ENCODE measurements around the gene ARID5B. TPM values are rescaled to one million over a fixed set of nuclear protein-coding genes. Genes with fewer than 3 reads are reported as not detected.

ARID5B gene
- total RNA-seq, 4 donors from 2014 or later, result 17.7 to 54.6 (median 34.8) TPM

GRCh38 chr10:62058476-62058875, 157.0 kb downstream of the ARID5B start:
- no peak overlapping the region for H3K4me3 ChIP-seq
- TF ChIP-seq POLR2A (IDR thresholded peaks at IDR 0.05), result no peak
- no peak for TF ChIP-seq POLR2AphosphoS5 (IDR thresholded peaks at IDR 0.05)
- TF ChIP-seq, protein P1, sequence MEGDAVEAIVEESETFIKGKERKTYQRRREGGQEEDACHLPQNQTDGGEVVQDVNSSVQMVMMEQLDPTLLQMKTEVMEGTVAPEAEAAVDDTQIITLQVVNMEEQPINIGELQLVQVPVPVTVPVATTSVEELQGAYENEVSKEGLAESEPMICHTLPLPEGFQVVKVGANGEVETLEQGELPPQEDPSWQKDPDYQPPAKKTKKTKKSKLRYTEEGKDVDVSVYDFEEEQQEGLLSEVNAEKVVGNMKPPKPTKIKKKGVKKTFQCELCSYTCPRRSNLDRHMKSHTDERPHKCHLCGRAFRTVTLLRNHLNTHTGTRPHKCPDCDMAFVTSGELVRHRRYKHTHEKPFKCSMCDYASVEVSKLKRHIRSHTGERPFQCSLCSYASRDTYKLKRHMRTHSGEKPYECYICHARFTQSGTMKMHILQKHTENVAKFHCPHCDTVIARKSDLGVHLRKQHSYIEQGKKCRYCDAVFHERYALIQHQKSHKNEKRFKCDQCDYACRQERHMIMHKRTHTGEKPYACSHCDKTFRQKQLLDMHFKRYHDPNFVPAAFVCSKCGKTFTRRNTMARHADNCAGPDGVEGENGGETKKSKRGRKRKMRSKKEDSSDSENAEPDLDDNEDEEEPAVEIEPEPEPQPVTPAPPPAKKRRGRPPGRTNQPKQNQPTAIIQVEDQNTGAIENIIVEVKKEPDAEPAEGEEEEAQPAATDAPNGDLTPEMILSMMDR (IDR thresholded peaks at IDR 0.05), result no peak
- TF ChIP-seq EP300 (IDR thresholded peaks at IDR 0.05; ENCODE audit: low read depth), result no peak
- peaks cover 0 to 7% (median 2%) of the 10 kb centered on the region in 4 donors for H3K36me3 ChIP-seq
- H3K27me3 ChIP-seq, result no peaks in the 10 kb centered on the region
- WGBS, 2 donors (ENCODE audit: low coverage in 1 of 2), result 64 to 68% methylated on average over 2 of the region's 2 CpGs
- in situ Hi-C loops (cut with MboI; ENCODE audit: low pct_ligation_motif_present in 1 of 4, low pct_unique_long_range_greater_than_20kb in 1 of 4, low sequenced_read_pairs in 3 of 4) (no loop called here), intact Hi-C loops (cut with DNase I; ENCODE audit: low total_unique reads) (no loop called here)
- H3K9me3 ChIP-seq, result no peaks in the 10 kb centered on the region
- peak overlapping the region; percentile 69 to 91 (median 82) for H3K27ac ChIP-seq
- DNase-seq, result no peak
- peaks cover 21 to 88% (median 58%) of the 10 kb centered on the region in 4 donors for H3K4me1 ChIP-seq

DNA sequence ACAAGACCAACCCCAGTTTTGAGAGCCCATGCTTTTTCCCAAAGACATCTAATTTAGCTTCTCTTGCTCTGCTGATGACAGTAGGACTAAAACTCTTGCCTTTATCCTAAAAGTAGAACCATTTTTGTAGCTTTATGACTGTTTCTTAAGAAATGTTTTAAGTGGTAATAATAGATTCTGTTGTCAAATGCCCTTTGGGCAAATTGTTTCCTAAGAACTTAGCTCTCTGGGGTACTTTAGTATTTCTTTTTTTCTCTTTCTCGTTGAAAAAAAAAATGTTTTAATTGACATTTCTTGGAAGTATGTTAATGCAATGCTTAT, 157.4 kb downstream of the ARID5B start:
- 22 to 27% methylated on average over 1 of the region's 1 CpG for WGBS, 2 donors (ENCODE audit: low coverage in 1 of 2)
- intact Hi-C loops (cut with DNase I; ENCODE audit: low total_unique reads), result no loop called here
- Histone ChIP-seq H3K4me3 (no peak overlapping the region), H3K9me3 (no peaks in the 10 kb centered on the region), H3K27me3 (no peaks in the 10 kb centered on the region), H3K36me3 (peaks cover 0 to 7% (median 2%) of the 10 kb centered on the region in 4 donors), H3K27ac (peak overlapping the region; percentile 69 to 91 (median 82)), H3K4me1 (peaks cover 21 to 85% (median 58%) of the 10 kb centered on the region in 4 donors)
- DNase-seq, result no peak
- TF ChIP-seq POLR2A (IDR thresholded peaks at IDR 0.05) (no peak), POLR2AphosphoS5 (IDR thresholded peaks at IDR 0.05) (no peak), EP300 (IDR thresholded peaks at IDR 0.05; ENCODE audit: low read depth) (no peak)
- TF ChIP-seq, protein P1 (IDR thresholded peaks at IDR 0.05), result no peak
- in situ Hi-C loops (cut with MboI; ENCODE audit: low pct_ligation_motif_present in 1 of 4, low pct_unique_long_range_greater_than_20kb in 1 of 4, low sequenced_read_pairs in 3 of 4), result no loop called here

- Histone ChIP-seq H3K27ac (peak overlapping the region; percentile 69 to 91 (median 82)), H3K9me3 (no peaks in the 10 kb centered on the region), H3K36me3 (peaks cover 0 to 7% (median 2%) of the 10 kb centered on the region in 4 donors), H3K27me3 (no peaks in the 10 kb centered on the region), H3K4me3 (no peak overlapping the region), H3K4me1 (peaks cover 20 to 82% (median 57%) of the 10 kb centered on the region in 4 donors)
- WGBS, 2 donors (ENCODE audit: low coverage in 1 of 2), result 17 to 31% methylated on average over 3 to 4 of the region's 4 CpGs
- DNase-seq, result no peak
- in situ Hi-C loops (cut with MboI; ENCODE audit: low pct_ligation_motif_present in 1 of 4, low pct_unique_long_range_greater_than_20kb in 1 of 4, low sequenced_read_pairs in 3 of 4), result no loop called here
- intact Hi-C loops (cut with DNase I; ENCODE audit: low total_unique reads), result no loop called here
- TF ChIP-seq EP300 (IDR thresholded peaks at IDR 0.05; ENCODE audit: low read depth) (no peak), POLR2AphosphoS5 (IDR thresholded peaks at IDR 0.05) (peak in 1 of 3 donors; percentile 42)
Measured at GRCh38 chr10:62059217-62059920, 157.9 kb downstream of the ARID5B start.

DNA sequence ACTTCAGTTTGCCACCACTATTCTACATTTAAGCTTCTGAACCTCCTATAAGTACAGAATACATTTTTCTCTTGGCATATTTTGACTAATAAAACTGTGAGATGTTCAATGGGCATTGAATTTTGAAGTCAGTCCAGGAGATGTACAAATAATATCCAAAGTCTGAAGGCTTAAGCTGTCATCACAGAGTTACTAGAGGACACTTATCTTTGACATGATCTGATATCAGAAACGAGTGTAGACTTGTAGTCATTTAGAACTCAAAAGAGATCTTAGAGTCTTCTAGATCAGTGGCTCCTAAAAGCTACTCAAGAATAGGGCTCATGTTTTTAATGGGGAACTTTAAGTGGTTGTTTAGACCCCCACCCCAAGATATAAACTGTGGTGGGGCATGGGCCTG, 160.5 kb downstream of the ARID5B start:
- no peak overlapping the region for H3K4me3 ChIP-seq
- in situ Hi-C loops (cut with MboI; ENCODE audit: low pct_ligation_motif_present in 1 of 4, low pct_unique_long_range_greater_than_20kb in 1 of 4, low sequenced_read_pairs in 3 of 4) (no loop called here), intact Hi-C loops (cut with DNase I; ENCODE audit: low total_unique reads) (no loop called here)
- peaks cover 0 to 21% (median 2%) of the 10 kb centered on the region in 4 donors for H3K36me3 ChIP-seq
- WGBS, 2 donors (ENCODE audit: low coverage in 1 of 2), result 68 to 82% methylated on average over 1 of the region's 1 CpG
- no peaks in the 10 kb centered on the region for H3K9me3 ChIP-seq
- TF ChIP-seq, protein P1 (IDR thresholded peaks at IDR 0.05), result no peak
- no peak for TF ChIP-seq POLR2AphosphoS5 (IDR thresholded peaks at IDR 0.05)
- TF ChIP-seq POLR2A (IDR thresholded peaks at IDR 0.05), result no peak
- TF ChIP-seq EP300 (IDR thresholded peaks at IDR 0.05; ENCODE audit: low read depth), result no peak
- DNase-seq, result no peak
- peaks cover 16 to 65% (median 37%) of the 10 kb centered on the region in 4 donors for H3K4me1 ChIP-seq
- no peaks in the 10 kb centered on the region for H3K27me3 ChIP-seq
- H3K27ac ChIP-seq, result peak overlapping the region; percentile 0 to 72 (median 60)

Measured in transverse colon (tissue), 4 donors.